Stimulated activated CD4-positive, alpha-beta T cell treated with anti-CD3 and anti-CD28 coated beads, Interleukin-1b, Interleukin-23, amount 100 ng/mL, for 24 hours (primary cell): ENCODE data around the gene GLRA3.
"Not testable (repeated sequence)": the region's sequence is repeated elsewhere in the genome, so short reads cannot be mapped to it uniquely, and the experiment has no call there.

Source experiments
- DNase-seq, 4 experiments: peaks; one replicate each; pipeline ENCODE4 v3.0.0-alpha.2; 2020; ENCODE audit warnings: low read depth in 4 of 4, low spot score in 1 of 4

The GLRA3 gene

DNA sequence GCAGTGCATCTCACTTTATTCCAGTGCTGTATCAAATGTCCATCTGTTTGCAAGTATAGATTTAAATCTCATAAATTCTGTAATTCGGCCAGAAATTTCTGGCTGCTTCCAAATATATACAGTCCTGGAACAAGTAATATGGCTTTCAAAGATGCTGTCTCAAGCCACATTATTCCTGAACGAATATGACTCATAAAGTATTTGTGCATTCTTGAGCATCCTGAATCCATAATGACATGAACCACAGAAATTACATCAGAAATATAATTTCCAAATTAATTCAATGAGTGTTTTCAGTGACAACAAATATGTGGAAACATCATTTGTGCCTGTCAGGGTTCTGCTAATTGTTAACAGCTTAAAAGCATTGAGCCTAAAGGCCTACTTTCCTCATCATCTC is 165.8 kb downstream of the GLRA3 start:
- no peak for DNase-seq

- DNase-seq, result no peak
These were observed 170.8 kb downstream of the GLRA3 start for GRCh38 chr4:174658246-174658645.

DNA sequence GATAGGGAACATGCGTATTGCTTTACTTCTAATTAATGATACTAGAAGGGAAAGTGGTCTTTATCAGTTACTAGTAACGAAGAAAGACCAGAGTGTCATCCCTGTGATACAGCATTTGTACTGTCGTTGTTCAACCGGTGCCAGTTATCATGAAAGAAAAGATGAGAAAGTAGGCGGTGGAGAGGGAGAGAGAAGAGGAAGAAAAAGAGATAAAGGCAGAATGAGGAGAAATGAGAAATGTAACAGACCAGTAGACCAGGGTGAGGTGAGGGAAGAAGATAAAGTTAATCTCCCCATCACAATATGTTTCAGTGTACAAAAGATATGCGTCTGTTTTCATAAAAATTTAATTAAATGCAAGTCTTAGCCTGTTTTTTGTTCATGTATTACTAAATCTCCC is 171.6 kb downstream of the GLRA3 start:
- no peak for DNase-seq

GRCh38 chr4:174654634-174655033 is 174.4 kb downstream of the GLRA3 start:
- no peak for DNase-seq

- DNase-seq, result no peak
These were observed 178.2 kb downstream of the GLRA3 start for GRCh38 chr4:174650711-174651355.

DNA sequence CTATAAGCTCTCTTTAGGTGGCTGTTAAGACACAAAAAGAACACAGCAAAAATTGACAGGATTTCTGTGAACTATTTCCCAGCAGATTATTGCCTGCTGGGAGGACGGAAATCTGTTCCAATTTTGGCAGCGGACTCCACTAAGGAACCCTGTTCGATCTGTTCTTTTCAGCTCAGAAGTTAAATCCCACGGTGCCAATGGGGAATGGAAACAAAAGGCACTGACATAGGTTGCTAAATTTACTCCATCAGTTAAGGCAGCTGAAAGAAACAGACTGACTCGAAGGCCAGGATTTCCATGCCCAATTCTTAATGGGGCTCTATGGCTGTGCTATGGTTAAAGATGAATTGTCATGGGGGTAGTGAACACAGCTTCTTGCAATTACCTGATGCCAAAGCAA is 180.2 kb downstream of the GLRA3 start:
- DNase-seq, result no peak

GRCh38 chr4:174646326-174646725 is 182.7 kb downstream of the GLRA3 start:
- DNase-seq, result no peak

- DNase-seq, result no peak
These were observed 188.9 kb downstream of the GLRA3 start for GRCh38 chr4:174640146-174640545.

GRCh38 chr4:174635732-174636131 is 193.3 kb downstream of the GLRA3 start:
- DNase-seq, result no peak

GRCh38 chr4:174633399-174633798 is 195.6 kb downstream of the GLRA3 start:
- DNase-seq, result no peak

DNA sequence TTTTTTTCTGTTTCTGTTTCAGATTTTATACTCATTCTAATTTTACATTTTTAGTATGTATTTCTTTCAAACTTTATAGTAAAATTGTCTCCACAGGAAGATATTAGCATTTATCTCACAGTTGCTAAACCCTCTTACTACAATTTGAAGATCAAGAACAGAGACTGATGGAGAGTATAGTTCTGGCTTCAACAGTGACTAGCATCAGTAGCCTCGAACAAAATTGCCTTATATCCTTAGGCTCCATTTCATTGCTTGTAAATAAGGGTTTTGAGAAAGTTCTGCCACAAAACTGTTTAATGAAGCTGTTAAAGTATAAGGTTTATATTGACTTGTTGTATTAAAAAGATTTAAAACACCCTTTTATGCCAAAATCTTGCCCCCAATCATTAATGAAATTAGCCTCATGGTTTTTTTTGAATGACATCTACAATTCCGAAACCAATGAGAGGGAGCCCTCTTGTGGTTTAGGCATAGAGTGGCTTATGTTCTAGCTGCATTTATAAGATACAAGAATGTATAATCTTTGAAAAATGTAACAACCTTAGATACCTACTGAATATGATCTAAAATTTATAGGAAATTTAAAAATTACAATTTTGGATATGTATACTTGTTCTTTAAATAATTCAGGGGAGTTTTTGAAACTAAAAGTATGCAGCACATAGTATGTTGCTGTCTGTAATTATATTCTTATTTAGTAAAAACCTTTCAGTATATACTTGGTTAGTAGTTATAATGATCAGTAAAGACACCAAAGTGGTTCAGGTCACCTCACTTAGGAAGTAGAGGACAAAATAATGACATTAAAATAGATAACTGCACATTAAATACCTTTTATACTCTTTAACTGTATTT is 196.9 kb downstream of the GLRA3 start:
- no peak for DNase-seq

GRCh38 chr4:174629907-174630450 is 199.1 kb downstream of the GLRA3 start:
- not testable (repeated sequence) for DNase-seq

DNA sequence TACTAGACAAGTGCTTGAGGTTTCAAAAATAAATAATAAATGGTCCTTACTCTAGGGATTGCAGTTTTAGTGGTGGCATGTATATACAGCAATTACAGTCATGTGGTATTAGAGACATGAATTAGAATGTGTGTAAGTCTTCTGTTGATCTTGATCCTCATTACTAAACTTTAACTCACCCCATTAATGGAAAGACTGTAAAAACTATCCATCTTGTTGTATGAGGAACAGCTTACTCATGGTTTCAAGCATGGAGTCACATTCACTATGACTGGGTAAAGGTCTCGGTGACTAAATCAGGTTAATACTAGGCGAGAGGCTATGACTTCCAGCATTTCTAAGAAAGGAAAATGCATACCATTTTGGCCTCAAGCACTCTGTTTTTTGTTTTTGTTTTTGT is 199.8 kb downstream of the GLRA3 start:
- DNase-seq, result no peak

DNA sequence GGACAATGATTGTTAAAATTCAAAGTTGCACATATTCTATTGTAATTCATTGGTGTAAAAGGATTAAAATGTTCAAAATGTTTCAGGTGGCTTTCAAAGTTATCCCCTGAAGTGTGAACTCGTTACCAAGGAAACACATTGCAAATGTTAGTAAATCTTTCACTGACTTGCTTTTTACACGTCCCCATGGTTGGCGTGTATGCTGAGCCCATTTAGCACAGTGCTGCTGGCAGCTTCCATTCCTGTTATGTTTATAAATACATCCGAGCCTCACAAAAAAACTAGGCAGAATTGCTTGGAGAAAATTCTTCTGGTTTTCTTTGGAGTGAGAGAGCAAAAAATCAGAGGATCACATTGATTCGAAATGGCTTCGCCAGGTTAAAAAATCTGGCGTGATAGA is 200.9 kb downstream of the GLRA3 start:
- no peak for DNase-seq

DNA sequence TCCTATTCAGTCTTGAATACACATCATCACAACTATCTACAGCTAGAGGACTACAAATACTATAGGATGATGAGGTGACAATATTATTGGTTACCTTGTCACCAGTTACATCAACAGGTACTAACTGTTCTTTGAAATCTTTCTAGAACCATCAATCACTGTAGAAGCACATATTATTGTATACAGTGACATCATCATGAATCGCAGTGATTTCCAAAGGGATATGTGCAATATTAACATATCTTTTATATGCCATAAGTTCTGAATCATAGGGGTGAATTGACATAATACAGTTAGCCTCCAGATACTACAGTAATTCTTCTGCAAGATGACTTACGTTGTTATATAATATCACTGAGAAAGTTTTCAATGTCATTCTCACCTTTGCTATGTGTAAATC is 201.6 kb downstream of the GLRA3 start:
- no peak for DNase-seq

GRCh38 chr4:174626342-174627008 is 202.6 kb downstream of the GLRA3 start:
- DNase-seq, result no peak

- DNase-seq, result no peak
These were observed 212.4 kb downstream of the GLRA3 start for GRCh38 chr4:174616661-174617060.

GRCh38 chr4:174613979-174614378 is 215.1 kb downstream of the GLRA3 start:
- no peak for DNase-seq

DNA sequence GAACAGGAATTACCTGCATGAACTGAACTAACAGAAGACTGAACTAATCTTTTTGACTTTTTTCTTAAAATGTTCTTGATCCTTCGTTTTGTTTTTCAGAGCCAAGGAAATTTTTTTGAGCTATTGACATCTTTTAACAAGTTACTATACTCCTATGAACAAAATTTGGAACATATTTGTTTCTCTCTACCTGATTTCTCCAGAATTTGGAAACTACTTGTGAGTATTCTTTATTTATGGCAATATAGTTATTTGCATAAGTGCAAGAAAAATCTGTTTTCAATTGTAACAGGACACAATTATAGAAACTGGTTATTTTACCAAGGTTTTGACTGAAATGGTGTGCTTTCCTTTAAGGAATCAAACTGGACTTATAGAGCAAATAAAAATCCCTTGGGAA is 217.3 kb downstream of the GLRA3 start:
- DNase-seq, result no peak

- no peak for DNase-seq
These were observed 221.3 kb downstream of the GLRA3 start for GRCh38 chr4:174607792-174608191.

DNA sequence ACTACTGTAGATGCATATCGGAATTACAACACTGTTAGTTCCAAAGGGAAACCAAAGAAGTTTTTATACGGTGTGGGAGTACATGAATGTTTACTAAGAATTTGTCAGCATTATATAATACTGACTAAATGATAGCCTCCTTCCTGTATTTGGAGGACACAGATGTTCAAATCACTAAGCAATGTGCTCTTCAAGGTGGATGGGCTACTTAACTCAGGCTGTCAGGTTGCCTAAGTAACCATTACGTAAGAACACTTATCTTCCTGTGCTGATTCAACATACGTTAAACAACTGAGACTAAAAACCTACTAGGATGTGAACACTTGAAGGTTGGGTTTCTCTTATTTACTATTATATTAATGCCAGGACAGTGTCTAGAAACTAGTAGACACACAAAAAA is 224.8 kb downstream of the GLRA3 start:
- no peak for DNase-seq

- DNase-seq, result no peak
These were observed 228.7 kb downstream of the GLRA3 start for GRCh38 chr4:174600391-174600790.
